MM.1S (cell line): ENCODE results near the gene CORO7.

Source experiments
- CTCF ChIP-seq: fragments of 300-600 bp; sonication (generic); IDR thresholded peaks from 2 replicates; pipeline ENCODE4 v1.5.1; 2016; ENCODE audit warnings: antibody characterized with exemption, low read length, mixed read lengths
- EZH2 ChIP-seq: fragments of 300-600 bp; sonication (generic); optimal IDR thresholded peaks from 2 replicates; pipeline ENCODE3; 2017; ENCODE audit warnings: low read depth, mild to moderate bottlenecking, antibody characterized with exemption, low read length, mixed read lengths
- EZH2phosphoT487 ChIP-seq: fragments of 300-600 bp; sonication (generic); IDR thresholded peaks from 2 replicates; pipeline ENCODE4 v1.6.1; 2018; ENCODE audit warnings: antibody characterized with exemption, low read length

GRCh38 chr16:4318451-4318910 lies 97.9 kb downstream of the CORO7 start:
- TF ChIP-seq CTCF (no peak), EZH2 (no peak), EZH2phosphoT487 (no peak)
